Neural progenitor cell (in vitro differentiated cells): ENCODE results near the gene ZHX3. TPM values are rescaled to one million over a fixed set of nuclear protein-coding genes. Genes with fewer than 3 reads are reported as not detected.

Source experiments
- DNase-seq: peaks from one replicate; pipeline ENCODE4 v3.0.0-alpha.2; 2016; ENCODE audit warnings: low spot score
- H2AFZ ChIP-seq: fragments of 200-600 bp; sonication (generic); replicated peaks from 2 replicates; pipeline ENCODE4 v1.6.1; 2016; ENCODE audit warnings: antibody characterized with exemption
- H3F3A ChIP-seq: fragments of 200-600 bp; sonication (generic); 2 replicates; pipeline ENCODE4 v1.6.1; 2016; ENCODE audit warnings: antibody characterized with exemption, low read depth
- H3K27ac ChIP-seq: fragments of 200-600 bp; sonication (generic); 2 replicates; pipeline ENCODE4 v1.5.1; 2016; ENCODE audit warnings: mild to moderate bottlenecking
- H3K27me3 ChIP-seq: fragments of 200-600 bp; sonication (generic); 2 replicates; pipeline ENCODE4 v1.6.1; 2016; ENCODE audit warnings: mild to moderate bottlenecking, moderate library complexity
- H3K36me3 ChIP-seq: fragments of 200-600 bp; sonication (generic); 2 replicates; pipeline ENCODE4 v1.5.1; 2016
- H3K4me1 ChIP-seq: fragments of 200-600 bp; sonication (generic); 2 replicates; pipeline ENCODE4 v1.6.1; 2016; ENCODE audit warnings: mixed run types
- H3K4me2 ChIP-seq: fragments of 200-600 bp; sonication (generic); 2 replicates; pipeline ENCODE4 v1.6.1; 2016
- H3K4me3 ChIP-seq: fragments of 200-600 bp; sonication (generic); 2 replicates; pipeline ENCODE4 v1.5.1; 2016
- H3K79me2 ChIP-seq: fragments of 200-600 bp; sonication (generic); 2 replicates; pipeline ENCODE4 v1.6.1; 2016; ENCODE audit warnings: low read depth
- H3K9ac ChIP-seq: fragments of 200-600 bp; sonication (generic); 2 replicates; pipeline ENCODE4 v1.6.1; 2016
- H3K9me3 ChIP-seq: fragments of 200-600 bp; sonication (generic); 2 replicates; pipeline ENCODE4 v1.5.1; 2016; ENCODE audit warnings: low read depth
- H4K20me1 ChIP-seq: fragments of 200-600 bp; sonication (generic); 2 replicates; pipeline ENCODE4 v1.6.1; 2016; ENCODE audit warnings: low read depth
- H3K27ac Mint-ChIP-seq: 3 replicates; pipeline ENCODE4 v1.8.0; 2021; ENCODE audit warnings: mixed read lengths
- H3K27me3 Mint-ChIP-seq: 2 replicates; pipeline ENCODE4 v1.8.0; 2022; ENCODE audit warnings: low read depth, mild to moderate bottlenecking, inconsistent platforms, moderate library complexity, mixed read lengths; ENCODE audit not compliant: insufficient read depth
- H3K36me3 Mint-ChIP-seq: 3 replicates; pipeline ENCODE4 v1.8.0; 2021; ENCODE audit warnings: mixed read lengths
- H3K4me1 Mint-ChIP-seq: 3 replicates; pipeline ENCODE4 v1.8.0; 2021; ENCODE audit warnings: mixed read lengths
- H3K4me3 Mint-ChIP-seq: 3 replicates; pipeline ENCODE4 v1.8.0; 2021; ENCODE audit warnings: mild to moderate bottlenecking, moderate library complexity, mixed read lengths
- H3K9me3 Mint-ChIP-seq: 3 replicates; pipeline ENCODE4 v1.8.0; 2020; ENCODE audit warnings: mixed read lengths
- CTCF ChIP-seq: fragments of 200-600 bp; sonication (generic); IDR thresholded peaks from 2 replicates; pipeline ENCODE4 v1.5.1; 2017; ENCODE audit warnings: antibody characterized with exemption, mild to moderate bottlenecking
- EZH2 ChIP-seq: fragments of 200-600 bp; sonication (generic); IDR thresholded peaks from 2 replicates; pipeline ENCODE4 v1.6.1; 2017; ENCODE audit warnings: antibody characterized with exemption, mild to moderate bottlenecking, moderate library complexity
- EZH2phosphoT487 ChIP-seq: fragments of 200-600 bp; sonication (generic); IDR thresholded peaks from 2 replicates; pipeline ENCODE4 v1.6.1; 2017; ENCODE audit warnings: antibody characterized with exemption
- total RNA-seq: library from RNA; depleted of rRNA; stranded (reverse); fragments of >200 nt; gene quantifications from 2 replicates; pipeline ENCODE4 v1.2.3, GENCODE V29; 2015; ENCODE audit warnings: low replicate concordance

The ZHX3 gene
- total RNA-seq, 1 donor from 2014 or later = 6.8 TPM

- Histone ChIP-seq H3K79me2 (no peaks in the 10 kb centered on the region), H4K20me1 (no peaks in the 10 kb centered on the region), H2AFZ (no peak overlapping the region), H3K27ac (no peak overlapping the region), H3K9ac (no peak overlapping the region), H3K4me3 (no peak overlapping the region), H3K27me3 (no peaks in the 10 kb centered on the region), H3K4me1 (no peaks in the 10 kb centered on the region), H3K4me2 (no peak overlapping the region), H3F3A (no peaks in the 10 kb centered on the region), H3K36me3 (no peaks in the 10 kb centered on the region), H3K9me3 (no peaks in the 10 kb centered on the region)
- H3K27ac Mint-ChIP-seq = no peak overlapping the region
- no peak overlapping the region for H3K4me3 Mint-ChIP-seq
- H3K9me3 Mint-ChIP-seq = no peaks in the 10 kb centered on the region
- H3K27me3 Mint-ChIP-seq = no peaks in the 10 kb centered on the region
- TF ChIP-seq EZH2phosphoT487 = no peak
- TF ChIP-seq EZH2 = no peak
- TF ChIP-seq CTCF = no peak
- H3K4me1 Mint-ChIP-seq = peaks cover 6% of the 10 kb centered on the region
- H3K36me3 Mint-ChIP-seq = no peaks in the 10 kb centered on the region
- DNase-seq = no peak
Measured at GRCh38 chr20:41308726-41309413, 8.7 kb downstream of the ZHX3 start.

DNA sequence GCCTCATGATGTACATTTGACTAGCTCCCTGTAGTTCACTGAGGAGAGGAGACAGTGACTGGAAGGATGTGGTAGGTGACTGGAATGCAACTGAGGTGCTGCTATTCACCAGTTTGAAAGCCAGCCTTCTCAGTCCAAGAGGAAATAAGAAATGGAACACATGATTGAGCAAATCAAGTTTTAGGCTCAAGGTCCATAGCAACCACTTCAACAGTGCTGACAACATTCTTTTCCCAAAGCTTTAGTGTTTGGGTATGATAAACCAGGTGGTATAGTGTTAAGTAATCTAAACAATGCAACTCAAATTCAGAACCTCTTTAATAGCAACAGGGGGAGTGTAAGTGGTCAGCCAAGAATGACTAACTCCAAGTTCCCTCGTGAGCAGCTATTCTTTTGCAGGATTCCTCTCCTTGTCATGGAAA lies 9.2 kb downstream of the ZHX3 start:
- no peaks in the 10 kb centered on the region for H3K27me3 ChIP-seq
- Mint-ChIP-seq H3K4me3 (no peak overlapping the region), H3K9me3 (no peaks in the 10 kb centered on the region), H3K27me3 (no peaks in the 10 kb centered on the region), H3K27ac (no peak overlapping the region), H3K4me1 (peaks cover 6% of the 10 kb centered on the region), H3K36me3 (no peaks in the 10 kb centered on the region)
- H3K27ac ChIP-seq = no peak overlapping the region
- no peak overlapping the region for H3K4me2 ChIP-seq
- TF ChIP-seq CTCF = no peak
- TF ChIP-seq EZH2 = no peak
- TF ChIP-seq EZH2phosphoT487 = no peak
- H3K4me1 ChIP-seq = no peaks in the 10 kb centered on the region
- no peaks in the 10 kb centered on the region for H3F3A ChIP-seq
- no peak overlapping the region for H3K4me3 ChIP-seq
- no peaks in the 10 kb centered on the region for H3K79me2 ChIP-seq
- no peak overlapping the region for H3K9ac ChIP-seq
- no peak overlapping the region for H2AFZ ChIP-seq
- no peak for DNase-seq
- H3K36me3 ChIP-seq = no peaks in the 10 kb centered on the region
- H4K20me1 ChIP-seq = no peaks in the 10 kb centered on the region
- no peaks in the 10 kb centered on the region for H3K9me3 ChIP-seq

DNA sequence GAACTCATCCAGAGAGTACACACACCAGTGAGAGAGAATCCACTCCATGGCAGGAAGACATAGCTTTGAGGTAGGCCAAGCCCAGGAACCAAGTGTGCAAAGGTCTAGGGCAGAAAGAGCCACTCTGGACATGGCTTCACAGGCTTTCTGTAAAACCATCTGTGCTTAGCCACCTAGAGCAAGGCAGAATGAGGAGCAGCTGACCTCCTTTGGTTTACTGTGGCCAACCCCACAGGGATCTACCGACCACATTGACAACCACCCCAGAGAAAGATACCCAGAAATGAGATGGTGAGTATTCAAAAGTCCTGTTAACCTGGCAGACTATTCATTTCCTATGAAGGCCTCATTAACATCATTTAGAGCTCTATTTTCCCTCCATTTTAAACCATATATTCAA lies 10.5 kb downstream of the ZHX3 start:
- Mint-ChIP-seq H3K4me3 (no peak overlapping the region), H3K27me3 (no peaks in the 10 kb centered on the region), H3K27ac (no peak overlapping the region), H3K4me1 (peaks cover 6% of the 10 kb centered on the region), H3K36me3 (no peaks in the 10 kb centered on the region), H3K9me3 (no peaks in the 10 kb centered on the region)
- DNase-seq = no peak
- Histone ChIP-seq H2AFZ (no peak overlapping the region), H3K27me3 (no peaks in the 10 kb centered on the region), H3K4me1 (no peaks in the 10 kb centered on the region), H3K9me3 (no peaks in the 10 kb centered on the region), H3K4me3 (no peak overlapping the region), H3K27ac (no peak overlapping the region), H3K9ac (no peak overlapping the region), H4K20me1 (no peaks in the 10 kb centered on the region), H3K79me2 (no peaks in the 10 kb centered on the region), H3F3A (no peaks in the 10 kb centered on the region), H3K36me3 (no peaks in the 10 kb centered on the region), H3K4me2 (no peak overlapping the region)
- TF ChIP-seq EZH2 (no peak), CTCF (no peak), EZH2phosphoT487 (no peak)
